GM18873 (cell line): ENCODE measurements around the gene RBFOX2.

Experiments
- ATAC-seq: cut with Tn5 transposase; IDR thresholded peaks from one replicate; pipeline ENCODE4 v1.9.1; 2021; ENCODE audit warnings: mild to moderate bottlenecking, moderate library complexity, moderate number of reproducible peaks; ENCODE audit not compliant: unreplicated experiment, low FRiP score

The RBFOX2 gene

DNA sequence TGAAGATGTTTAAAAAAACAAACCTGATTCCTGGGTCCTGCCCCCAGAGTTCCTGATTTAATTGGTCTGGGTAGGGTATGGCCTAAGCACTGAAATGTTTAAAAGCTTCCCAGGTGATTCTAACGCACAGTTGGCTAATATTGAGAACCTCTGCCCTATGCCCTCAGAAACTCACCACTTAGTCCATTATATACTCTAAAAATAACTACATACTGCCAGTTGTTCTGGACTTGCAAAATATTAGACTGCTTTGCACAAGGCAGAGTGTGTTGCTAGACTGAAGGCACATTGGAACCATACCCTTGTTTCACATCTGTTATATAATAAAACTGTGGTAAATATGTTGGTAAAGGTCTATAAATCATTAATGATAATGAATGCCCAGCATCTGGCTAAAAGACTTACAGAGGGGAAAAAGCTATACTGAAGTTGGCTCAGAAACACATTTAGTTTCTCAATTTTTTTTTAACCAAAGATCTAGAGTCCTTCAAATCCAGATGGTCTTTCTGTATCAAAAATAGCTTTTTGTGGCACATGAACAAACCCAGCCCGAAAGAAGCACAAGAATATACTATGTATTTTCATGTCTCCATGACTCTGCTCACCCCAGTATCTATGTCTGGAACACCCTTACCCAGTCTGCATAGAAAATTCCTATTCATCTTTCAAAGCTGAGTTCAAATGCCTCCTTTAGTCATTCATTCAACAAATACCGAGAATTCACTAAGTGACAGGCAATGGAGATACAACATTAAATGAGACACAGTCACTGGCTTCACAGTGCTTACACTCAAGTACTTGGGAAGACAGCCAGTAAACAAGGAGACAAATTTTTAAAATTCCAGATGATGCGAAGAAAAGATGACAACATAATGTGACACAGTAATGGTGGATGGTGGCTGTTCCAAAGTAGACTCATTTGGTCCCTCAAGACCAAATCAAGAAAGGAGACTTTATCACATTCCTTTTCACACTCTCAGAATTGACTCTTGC lies 44.1 kb downstream of the RBFOX2 start:
- ATAC-seq = no peak

DNA sequence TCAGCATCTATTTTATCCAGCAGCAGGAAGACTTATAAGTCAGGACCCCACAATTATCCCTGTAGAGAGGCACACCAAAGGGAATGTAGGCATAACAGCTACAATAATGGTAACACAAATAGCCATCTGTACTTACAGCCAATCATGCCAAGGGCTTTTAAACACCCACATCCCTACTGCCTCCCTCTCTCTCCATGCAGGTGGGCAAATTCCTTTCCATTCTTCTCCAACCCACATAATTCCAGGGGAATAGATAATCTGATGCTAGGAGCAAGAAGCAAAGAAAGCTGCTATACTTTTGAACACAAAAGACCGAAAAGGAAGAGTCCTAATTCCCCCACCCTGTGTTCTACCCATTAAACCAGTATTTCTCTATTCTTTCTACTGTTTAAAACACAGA lies 46.7 kb downstream of the RBFOX2 start:
- no peak for ATAC-seq

DNA sequence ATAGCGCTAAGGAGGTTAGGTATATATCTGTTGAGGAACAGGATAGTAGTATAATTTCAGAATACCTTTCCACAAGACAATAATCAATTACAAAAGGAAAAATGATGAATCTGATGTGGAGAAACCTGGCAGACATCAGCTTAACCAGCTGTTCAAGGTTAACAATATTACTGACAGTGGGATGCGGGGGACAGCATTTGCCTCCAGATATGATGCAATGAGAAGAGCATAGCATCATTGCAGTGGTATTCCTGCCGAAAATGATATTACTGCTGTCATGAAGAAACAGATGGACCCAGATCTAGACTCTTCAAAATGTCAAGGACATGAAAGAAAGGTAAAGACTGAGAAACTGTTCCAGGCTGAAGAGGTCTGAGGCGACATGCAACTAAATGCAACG lies 49.7 kb downstream of the RBFOX2 start:
- ATAC-seq = no peak

DNA sequence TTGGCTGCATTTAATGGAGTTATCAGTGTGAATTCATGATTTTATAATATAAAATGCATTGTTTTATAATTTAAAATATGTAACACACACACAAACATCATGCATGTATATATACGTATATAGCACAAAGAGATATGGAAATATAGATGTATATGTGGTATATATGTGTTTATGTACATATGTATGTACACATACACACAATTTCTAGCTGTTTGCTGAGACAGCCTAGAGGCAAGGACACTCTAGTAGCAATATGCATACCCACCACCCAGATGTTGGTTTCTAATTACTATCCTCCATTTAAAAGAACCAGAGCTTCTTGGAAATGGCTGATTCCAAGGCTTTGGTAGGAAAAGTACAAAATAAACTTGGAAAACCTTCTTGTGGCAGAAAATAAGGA lies 50.4 kb downstream of the RBFOX2 start:
- no peak for ATAC-seq

DNA sequence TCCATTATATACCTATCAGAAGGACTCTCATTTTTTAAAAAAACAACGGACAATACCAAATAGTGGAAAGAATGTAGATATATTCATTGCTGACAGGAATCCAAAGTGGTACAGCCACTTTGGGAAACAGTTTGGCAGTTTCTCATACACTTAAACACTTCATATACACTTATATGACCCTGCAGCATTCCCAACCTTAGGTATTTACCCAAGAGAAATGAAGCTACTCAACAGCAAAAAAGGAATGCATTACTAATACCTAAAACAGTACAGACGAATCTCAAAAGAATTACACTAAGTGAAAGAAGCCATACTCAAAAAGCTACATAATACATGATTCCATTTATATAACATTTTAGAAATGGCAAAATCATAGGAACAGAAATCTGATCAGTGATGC lies 51.5 kb downstream of the RBFOX2 start:
- no peak for ATAC-seq

DNA sequence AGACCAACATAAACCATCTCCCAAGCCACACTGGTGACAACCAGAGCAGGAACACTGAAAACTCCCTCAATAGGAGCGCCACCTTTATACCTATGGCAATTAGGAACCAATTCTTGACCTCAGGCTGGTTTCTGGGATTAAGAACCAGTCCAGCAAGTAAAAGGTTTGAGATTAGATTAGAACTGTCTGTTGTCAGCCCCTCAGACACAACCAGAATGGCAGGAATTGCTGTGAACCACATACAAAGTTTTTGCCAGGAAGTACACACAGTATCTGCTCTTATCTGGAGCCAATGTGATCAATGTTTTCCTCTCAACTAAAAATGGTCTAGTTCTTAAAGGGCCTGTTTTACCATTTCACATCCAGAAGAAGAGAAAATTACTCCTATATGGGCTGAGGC lies 55.2 kb downstream of the RBFOX2 start:
- no peak for ATAC-seq

DNA sequence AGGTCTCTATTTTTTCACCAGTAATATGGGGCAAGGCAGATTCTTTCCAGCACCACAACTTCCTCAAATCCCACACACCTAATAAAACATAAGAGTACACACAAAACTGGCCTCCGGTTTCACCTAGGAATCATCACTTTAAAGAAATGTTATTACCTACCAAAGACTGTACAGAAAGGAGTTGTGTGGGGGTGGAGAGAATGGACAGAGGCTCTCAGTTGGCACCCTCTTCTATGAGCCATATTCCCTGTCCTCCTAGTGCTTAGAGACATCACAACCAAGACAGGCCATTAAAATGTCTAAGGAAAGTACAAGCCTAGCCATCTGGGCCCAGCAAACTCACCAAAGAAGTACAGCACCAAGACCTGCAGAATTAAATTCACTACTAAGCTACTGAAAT lies 56.1 kb downstream of the RBFOX2 start:
- ATAC-seq = no peak

DNA sequence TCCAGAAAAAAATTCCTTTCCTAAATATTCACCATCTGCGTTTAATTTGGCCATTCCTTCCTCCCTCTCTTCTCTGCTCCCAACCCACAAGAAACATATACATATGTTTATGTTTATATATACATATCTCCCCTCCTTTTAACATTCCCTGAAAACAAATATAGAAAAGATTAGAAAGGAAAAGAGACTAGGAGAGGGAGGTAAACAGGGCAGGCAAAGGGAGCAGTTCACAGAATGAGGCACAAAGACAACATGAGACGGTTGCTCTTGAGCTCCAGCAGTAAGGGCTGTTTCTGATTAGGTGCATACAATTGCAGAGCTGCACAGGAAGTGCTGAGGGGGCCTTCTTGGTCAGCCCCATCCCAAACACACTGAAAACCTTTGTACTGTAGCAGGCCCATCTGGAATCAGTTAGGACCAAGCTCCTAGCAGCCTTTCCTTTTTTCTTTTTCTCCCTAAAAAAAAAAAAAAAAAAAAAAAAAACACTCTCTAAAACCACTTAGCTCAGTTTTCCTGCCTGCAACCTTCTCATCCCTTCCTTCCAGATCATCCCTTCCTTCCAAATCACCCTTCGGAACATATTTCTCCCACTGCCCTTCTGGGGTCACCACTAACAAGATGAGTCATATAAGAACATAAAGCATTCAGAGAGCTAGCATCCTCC lies 57.0 kb downstream of the RBFOX2 start:
- no peak for ATAC-seq

DNA sequence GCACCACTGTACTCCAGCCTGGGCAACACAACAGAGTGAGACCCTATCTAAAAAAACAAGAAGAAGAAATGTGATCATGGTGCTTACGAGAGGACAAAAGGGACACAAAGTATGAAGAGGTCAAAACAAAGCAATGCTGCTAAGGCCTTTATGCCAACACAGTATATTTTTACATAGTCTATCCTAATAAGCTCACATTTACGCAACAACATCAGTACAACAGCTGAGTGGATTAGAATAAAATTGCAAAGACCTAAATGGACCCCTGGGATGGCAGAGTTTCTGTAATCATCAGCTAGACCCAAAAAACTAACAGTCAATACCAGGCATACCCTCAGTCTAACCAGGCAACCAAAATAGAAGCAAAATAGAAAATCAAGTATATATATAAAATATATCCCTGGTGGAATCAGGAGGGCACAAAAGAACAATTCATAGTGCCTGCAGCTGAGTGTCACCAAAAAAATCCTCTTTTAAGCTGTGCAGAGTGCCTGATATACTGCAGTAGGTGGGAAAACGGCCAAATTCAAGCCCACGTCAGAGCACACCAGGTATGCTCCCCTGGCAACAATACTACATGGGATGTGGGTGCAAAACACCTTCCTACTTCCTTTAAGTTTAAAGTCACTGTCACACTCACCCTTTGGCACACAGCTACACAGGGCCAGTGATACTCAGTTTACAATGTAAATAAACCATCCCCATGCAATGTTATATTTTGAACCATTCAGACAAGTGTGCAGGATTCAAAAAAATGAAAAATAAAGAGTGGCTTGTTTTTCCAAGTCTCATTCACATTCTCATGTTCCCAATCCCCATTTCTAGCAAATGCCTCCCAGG lies 57.8 kb downstream of the RBFOX2 start:
- no peak for ATAC-seq

DNA sequence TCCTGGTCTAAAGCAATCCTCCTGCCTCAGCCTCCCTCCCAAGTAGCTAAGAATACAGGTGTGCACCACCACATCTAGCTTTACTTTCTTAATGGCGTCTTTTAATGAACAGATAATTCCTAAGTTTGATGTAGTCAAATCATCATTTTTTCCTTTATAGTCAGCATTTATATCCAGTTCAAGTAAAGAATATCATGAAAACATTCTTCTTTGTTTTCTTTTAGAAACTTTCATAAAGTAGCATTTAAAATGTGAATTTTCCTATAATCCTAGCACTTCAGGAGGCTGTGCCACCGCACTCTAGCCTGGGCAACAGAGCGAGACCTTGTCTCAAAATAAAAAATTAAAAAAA lies 61.6 kb downstream of the RBFOX2 start:
- no peak for ATAC-seq

DNA sequence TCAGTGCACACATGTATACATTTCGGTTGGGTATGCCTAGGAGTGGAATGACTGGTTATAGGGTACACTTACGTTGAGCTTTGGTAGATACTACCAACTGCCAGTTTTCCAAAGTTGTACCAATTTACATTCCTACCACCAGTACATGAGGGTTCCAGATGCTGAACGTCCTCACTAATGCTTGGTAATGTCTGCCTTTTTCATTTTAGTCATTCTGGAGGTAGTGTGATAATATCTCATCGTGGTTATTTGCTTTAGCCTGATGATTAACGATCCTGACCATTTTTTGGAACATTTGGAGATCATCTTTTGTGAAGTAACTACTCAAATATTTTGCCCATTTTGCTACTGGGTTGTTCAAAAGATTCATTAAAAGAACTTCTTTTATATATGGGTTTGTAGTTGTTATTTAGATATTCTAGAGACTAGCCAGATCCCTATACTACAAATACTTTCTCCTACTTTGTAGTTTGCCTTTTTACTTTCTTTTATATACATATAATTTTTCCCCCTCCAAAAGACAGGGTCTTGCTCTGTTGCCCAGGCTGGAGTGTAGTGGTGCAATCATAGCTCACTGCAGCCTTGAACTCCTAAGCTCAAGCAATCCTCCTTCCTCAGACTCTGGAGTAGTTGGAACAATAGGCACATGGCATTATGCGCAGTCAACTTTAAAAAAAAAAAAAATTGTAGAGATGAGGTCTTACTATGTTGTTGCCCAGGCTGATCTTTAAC lies 62.1 kb downstream of the RBFOX2 start:
- ATAC-seq = no peak

DNA sequence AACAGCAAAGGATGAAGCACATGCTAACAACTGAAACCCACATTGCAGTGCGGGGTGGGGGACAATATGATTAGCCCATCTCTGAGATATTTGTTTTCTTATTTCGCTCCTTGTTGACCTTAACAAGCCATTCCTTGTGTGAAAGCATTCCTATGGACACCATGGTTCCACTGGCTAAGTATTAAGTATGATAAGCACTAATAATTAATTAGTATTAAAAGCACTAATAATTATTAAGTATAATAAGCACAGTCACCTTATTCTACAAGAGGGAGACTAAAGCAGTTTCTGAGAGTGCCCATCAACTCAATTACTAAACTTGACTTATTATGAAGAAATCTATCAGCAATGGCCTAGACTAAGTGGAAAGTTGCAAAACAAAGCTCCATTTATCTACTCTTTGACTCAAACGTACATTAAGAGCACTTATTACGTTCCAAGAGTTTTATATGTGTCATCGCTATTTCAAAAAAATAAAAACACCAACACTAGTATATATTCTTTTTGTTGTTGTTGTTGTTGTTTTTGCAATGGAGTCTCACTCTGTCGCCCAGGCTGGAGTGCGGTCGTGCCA lies 65.3 kb downstream of the RBFOX2 start:
- no peak for ATAC-seq

DNA sequence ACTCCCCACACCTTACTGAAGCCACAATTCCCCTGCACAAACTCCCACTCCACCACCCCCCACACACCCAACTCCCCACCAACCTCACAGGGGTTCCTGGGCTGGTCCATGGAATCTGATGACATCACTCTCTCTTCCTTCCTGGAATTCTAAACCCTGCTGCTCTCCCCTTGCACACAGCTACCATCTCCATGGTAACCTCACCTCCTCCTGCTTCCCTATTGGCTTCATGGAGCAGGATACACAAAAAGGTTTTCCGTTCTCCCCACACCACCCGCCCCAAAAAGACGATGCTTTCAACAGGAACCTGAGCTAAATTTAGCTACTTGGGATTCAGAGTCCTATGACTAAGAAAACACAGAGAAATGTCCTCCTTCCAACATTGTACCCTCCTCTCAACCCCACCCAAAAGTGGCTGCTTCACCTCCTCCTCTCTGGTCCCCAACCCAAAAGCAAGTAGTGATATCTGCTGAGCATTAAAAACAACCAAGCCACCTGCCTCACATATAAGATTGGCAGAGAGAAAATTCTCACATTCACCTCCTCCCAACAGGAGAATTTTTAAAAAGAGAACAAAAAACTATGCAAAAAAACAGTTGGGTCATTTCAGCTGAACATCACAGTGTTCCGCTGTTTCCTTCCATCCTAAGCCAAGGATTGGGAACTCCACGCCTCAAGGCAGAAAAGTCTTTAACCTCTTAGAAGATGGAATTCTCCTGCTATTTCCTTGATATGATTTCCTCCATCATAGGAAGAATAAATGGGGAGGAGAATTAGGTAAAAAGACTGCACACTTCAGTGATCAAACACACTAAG lies 66.9 kb downstream of the RBFOX2 start:
- no peak for ATAC-seq

DNA sequence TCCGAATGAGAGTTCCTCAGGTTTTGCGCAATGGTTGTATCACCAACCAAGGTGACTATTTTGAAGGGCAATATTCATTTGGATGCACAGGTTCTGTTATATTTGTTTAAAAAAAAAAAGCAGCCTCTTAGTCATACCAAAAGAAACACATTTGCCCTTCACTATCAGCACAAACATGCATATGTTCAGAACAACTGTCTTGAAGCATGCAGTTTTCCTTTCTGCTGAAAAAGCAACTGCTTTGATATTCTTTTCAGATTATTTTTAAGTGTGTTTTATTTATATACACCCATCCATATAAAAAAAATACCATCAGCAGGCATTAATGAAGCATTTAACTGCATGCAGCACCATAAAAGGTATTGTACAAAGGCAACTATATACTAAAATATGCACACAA lies 67.8 kb downstream of the RBFOX2 start:
- no peak for ATAC-seq

DNA sequence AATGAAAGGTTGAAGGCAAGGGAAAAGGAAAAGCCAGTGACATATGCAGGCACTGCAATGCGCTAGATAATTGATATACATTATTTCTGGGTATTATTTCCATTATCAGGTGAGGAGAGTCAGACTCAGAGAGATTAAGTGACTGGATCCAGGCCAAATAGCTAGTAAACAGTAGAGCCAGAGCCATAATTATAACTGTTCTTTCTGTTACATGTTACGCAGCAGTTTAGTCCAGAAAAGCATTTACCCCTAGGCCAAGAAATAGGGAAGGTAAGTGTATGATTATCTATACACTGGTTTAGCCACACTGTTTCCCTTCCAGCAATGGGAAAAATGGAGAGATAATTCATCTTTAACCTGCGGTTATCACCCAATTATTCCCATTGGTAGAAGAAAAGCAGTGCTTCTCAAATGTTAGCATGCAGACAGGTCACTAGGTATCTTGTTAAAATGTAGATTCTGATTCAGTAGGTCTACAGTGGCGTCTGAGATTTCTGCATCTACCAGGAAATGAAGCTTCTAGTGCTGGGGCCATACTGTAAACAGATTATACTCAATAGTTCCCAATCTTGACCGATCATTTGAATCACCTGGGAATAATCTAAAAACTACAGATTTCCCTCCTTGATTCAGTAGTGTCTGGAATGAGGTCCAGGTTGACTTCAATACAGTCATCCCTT lies 69.4 kb downstream of the RBFOX2 start:
- no peak for ATAC-seq

DNA sequence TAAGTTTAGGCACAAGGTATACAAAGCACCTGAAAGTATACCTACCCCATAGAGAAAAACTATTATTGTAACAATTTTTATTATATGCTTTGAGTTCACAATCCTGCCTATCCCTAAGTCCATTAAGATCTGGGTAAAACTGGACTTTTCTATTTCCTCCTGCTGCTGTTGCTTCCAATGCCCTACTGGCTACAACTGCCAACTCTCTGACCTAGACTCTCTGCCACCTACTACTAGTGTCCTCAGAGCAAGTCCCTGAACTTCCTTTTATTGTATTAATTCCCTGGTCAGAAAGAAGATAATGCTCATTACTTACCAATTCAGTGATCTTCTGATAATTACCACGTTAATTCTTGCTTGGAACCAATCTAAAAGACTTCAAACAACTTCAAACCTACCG lies 70.3 kb downstream of the RBFOX2 start:
- no peak for ATAC-seq

DNA sequence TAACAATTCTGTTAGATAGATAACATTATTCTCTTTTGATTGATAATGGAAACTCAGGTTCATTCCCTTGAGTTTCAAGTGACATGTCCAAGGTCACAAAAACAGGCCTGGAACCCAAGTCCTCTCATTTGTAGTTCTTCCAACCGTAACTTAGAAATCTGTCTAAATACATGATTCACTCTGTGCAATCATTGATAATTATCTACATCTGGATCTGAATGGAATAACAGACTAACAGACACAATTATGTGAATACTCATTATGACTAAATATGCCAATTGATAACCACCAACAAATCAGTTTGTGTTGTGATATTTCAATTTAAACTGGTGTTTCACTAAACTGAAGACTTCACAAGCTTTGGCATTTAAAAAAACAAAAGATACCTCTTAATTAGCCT lies 71.0 kb downstream of the RBFOX2 start:
- no peak for ATAC-seq

DNA sequence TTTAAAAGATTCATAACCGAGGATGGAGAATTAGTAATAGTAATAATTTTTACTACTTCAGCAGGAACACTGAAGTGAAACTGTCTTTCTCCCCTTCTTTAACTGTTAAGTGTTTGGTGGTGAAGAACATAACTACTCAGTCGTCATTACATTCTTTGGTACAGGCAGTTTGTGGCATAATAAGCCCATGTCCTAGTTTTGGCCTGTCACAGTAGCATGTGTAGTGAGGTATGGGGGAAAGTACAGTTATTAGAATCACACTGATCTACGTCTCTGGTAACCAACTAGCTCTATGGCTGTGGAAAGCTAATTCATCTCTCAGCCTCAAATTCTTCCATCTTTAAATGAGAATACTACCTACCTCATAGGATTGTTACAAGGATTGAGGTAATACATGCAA lies 71.8 kb downstream of the RBFOX2 start:
- ATAC-seq = no peak

DNA sequence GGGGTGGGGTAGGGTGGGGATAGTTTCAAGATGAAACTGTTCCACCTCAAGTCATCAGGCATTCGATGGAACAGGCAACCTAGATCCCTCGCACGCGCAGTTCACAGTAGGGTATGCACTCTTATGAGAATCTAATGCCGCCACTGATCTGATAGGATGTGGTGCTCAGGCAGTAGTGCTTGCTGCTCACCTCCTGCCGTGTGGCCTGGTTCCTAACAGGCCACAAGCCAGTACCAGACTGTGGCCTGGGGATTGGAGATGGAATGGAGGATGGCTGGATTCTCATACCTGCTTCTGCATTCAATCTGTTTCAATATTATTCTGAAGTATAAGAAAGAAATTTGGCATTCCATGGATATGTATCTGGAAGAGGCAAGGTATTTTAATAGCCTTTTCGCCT lies 73.1 kb downstream of the RBFOX2 start:
- no peak for ATAC-seq
